MM.1S (cell line): Measurements from ENCODE around the gene ZNF107.

Experiments
- CTCF ChIP-seq: fragments of 300-600 bp; sonication (generic); IDR thresholded peaks from 2 replicates; pipeline ENCODE4 v1.5.1; 2016; ENCODE audit warnings: antibody characterized with exemption, low read length, mixed read lengths
- EZH2 ChIP-seq: fragments of 300-600 bp; sonication (generic); optimal IDR thresholded peaks from 2 replicates; pipeline ENCODE3; 2017; ENCODE audit warnings: low read depth, mild to moderate bottlenecking, antibody characterized with exemption, low read length, mixed read lengths
- EZH2phosphoT487 ChIP-seq: fragments of 300-600 bp; sonication (generic); IDR thresholded peaks from 2 replicates; pipeline ENCODE4 v1.6.1; 2018; ENCODE audit warnings: antibody characterized with exemption, low read length

GRCh38 chr7:64666663-64667050 is 724 bp downstream of the ZNF107 start:
- TF ChIP-seq CTCF (no peak), EZH2 (no peak), EZH2phosphoT487 (no peak)
